B cell (primary cell): ENCODE measurements around the gene ANLN. TPM values are rescaled to one million over a fixed set of nuclear protein-coding genes. Genes with fewer than 3 reads are reported as not detected.

ENCODE experiments used
- ATAC-seq: fragments of 200-7000 bp; cut with Tn5 transposase; one replicate; pipeline ENCODE4 v1.10.0; 2021; ENCODE audit warnings: low read depth, mild to moderate bottlenecking, moderate number of reproducible peaks, moderate library complexity
- CTCF ChIA-PET: fragments of 350-600 bp; sonication (Branson Sonifier 250); formaldehyde crosslinking; loops from one replicate; lab custom pipeline; 2021; ENCODE audit warnings: antibody characterized with exemption, inconsistent platforms; lab: Charles Lee
- POLR2A ChIA-PET: fragments of 350-600 bp; sonication (Branson Sonifier 250); formaldehyde crosslinking; loops from one replicate; lab custom pipeline; 2021; ENCODE audit warnings: antibody characterized with exemption; lab: Charles Lee
- DNase-seq: peaks from one replicate; pipeline ENCODE4 v3.0.0; 2013
- H2AFZ ChIP-seq: 2 replicates; pipeline ENCODE4 v1.6.1; 2012; ENCODE audit warnings: mild to moderate bottlenecking, low read depth, low read length; ENCODE audit not compliant: insufficient read depth, poor library complexity, severe bottlenecking
- H3K27ac ChIP-seq, 2 donors: 1 replicate in 1 of 2; 2 replicates in 1 of 2; pipeline ENCODE4 v1.5.1; 2012 to 2013; ENCODE audit warnings: low read length in 2 of 2, mild to moderate bottlenecking in 2 of 2, moderate library complexity in 1 of 2
- H3K27me3 ChIP-seq, 4 experiments: fragments of 200-600 bp in 1 of 4; sonication (generic) in 1 of 4; replicated peaks in 1 of 4; 1 replicate in 2 of 4; 2 replicates in 2 of 4; pipeline versions ENCODE4 v1.6.1 to v1.7.0; 2013 to 2016; ENCODE audit warnings: low read length in 3 of 4, mild to moderate bottlenecking in 2 of 4, mixed read lengths in 1 of 4, moderate library complexity in 1 of 4; ENCODE audit not compliant: insufficient read depth in 4 of 4, control insufficient read depth in 3 of 4; ENCODE audit errors: control extremely low read depth in 1 of 4
- H3K36me3 ChIP-seq, 2 experiments: replicated peaks in 1 of 2; 1 replicate in 1 of 2; 2 replicates in 1 of 2; pipeline versions ENCODE4 v1.6.1 to v1.7.1; 2013; ENCODE audit warnings: low read length in 1 of 2; ENCODE audit not compliant: insufficient read depth in 2 of 2, control insufficient read depth in 1 of 2; ENCODE audit errors: control extremely low read depth in 1 of 2, extremely low read depth in 1 of 2
- H3K4me1 ChIP-seq, 2 donors: fragments of 200-600 bp in 1 of 2; sonication (generic) in 1 of 2; 1 replicate in 1 of 2; 2 replicates in 1 of 2; pipeline versions ENCODE4 v1.5.1 to v1.6.1; 2013 to 2017; ENCODE audit warnings: low read length in 2 of 2; ENCODE audit not compliant: control insufficient read depth in 2 of 2, insufficient read depth in 2 of 2
- H3K4me2 ChIP-seq: replicated peaks from 2 replicates; pipeline ENCODE3; 2012; ENCODE audit warnings: mild to moderate bottlenecking, low read depth, low read length; ENCODE audit not compliant: poor library complexity, severe bottlenecking
- H3K4me3 ChIP-seq, 5 experiments: fragments of 200-600 bp in 1 of 5; sonication (generic) in 1 of 5; 1 replicate in 3 of 5; 2 replicates in 2 of 5; pipeline versions ENCODE4 v1.5.1 to v1.7.0; 2011 to 2016; ENCODE audit warnings: low read length in 4 of 5, mild to moderate bottlenecking in 4 of 5, low read depth in 2 of 5, control low read depth in 1 of 5, moderate library complexity in 1 of 5; ENCODE audit not compliant: insufficient read depth in 1 of 5; ENCODE audit errors: control extremely low read depth in 1 of 5, extremely low read depth in 1 of 5
- H3K79me2 ChIP-seq: fragments of 200-600 bp; sonication (generic); one replicate; pipeline ENCODE4 v1.6.0; 2016; ENCODE audit warnings: low read length; ENCODE audit not compliant: control insufficient read depth, insufficient read depth
- H3K9ac ChIP-seq: fragments of 200-600 bp; sonication (generic); 2 replicates; pipeline ENCODE4 v1.6.1; 2017; ENCODE audit warnings: mild to moderate bottlenecking, low read length, moderate library complexity
- H3K9me3 ChIP-seq, 3 donors: one replicate each; pipeline versions ENCODE4 v1.6.1 to v1.7.1; 2013; ENCODE audit warnings: low read length in 2 of 3; ENCODE audit not compliant: control insufficient read depth in 2 of 3, insufficient read depth in 1 of 3; ENCODE audit errors: control extremely low read depth in 1 of 3
- H4K20me1 ChIP-seq: 2 replicates; pipeline ENCODE4 v1.6.0; 2012; ENCODE audit warnings: mild to moderate bottlenecking, low read length; ENCODE audit not compliant: insufficient read depth, control insufficient read depth, poor library complexity, severe bottlenecking
- H3K27ac Mint-ChIP-seq: one replicate; pipeline ENCODE4 v1.8.0; 2021; ENCODE audit warnings: mixed read lengths
- H3K27me3 Mint-ChIP-seq: one replicate; pipeline ENCODE4 v1.8.0; 2021; ENCODE audit warnings: mixed read lengths
- H3K4me1 Mint-ChIP-seq: one replicate; pipeline ENCODE4 v1.8.0; 2021; ENCODE audit warnings: mixed read lengths
- H3K4me3 Mint-ChIP-seq: one replicate; pipeline ENCODE4 v1.8.0; 2021; ENCODE audit warnings: mixed read lengths
- H3K9me3 Mint-ChIP-seq: one replicate; pipeline ENCODE4 v1.8.0; 2022; ENCODE audit warnings: mixed read lengths; ENCODE audit not compliant: insufficient read depth
- EZH2 ChIP-seq: IDR thresholded peaks from 2 replicates; pipeline ENCODE4 v1.6.1; 2012; ENCODE audit warnings: borderline replicate concordance, low read depth, mild to moderate bottlenecking, moderate library complexity, low read length; ENCODE audit not compliant: insufficient read depth, poor library complexity, severe bottlenecking
- WGBS: methylation state at CpG from one replicate; pipeline ENCODE4 v1.1.5; 2013; ENCODE audit warnings: missing lambda C conversion rate; ENCODE audit not compliant: insufficient coverage; 5-methylcytosine and 5-hydroxymethylcytosine counted together
- intact Hi-C: fragments of 100-400 bp; cut with micrococcal nuclease; formaldehyde crosslinking; loops from one replicate; pipeline ENCODE4 v1.10.0; 2022
- polyA plus RNA-seq: library from polyadenylated mRNA; depleted of rRNA; stranded (reverse); fragments of >200 nt; gene quantifications from 2 replicates; pipeline ENCODE4 v1.2.3, GENCODE V29; 2012
- total RNA-seq, 2 donors: library from RNA; stranded (reverse); fragments of 120-200 nt in 1 of 2; gene quantifications; 1 replicate in 1 of 2; 2 replicates in 1 of 2; pipeline versions ENCODE4 v1.2.3 to v1.2.4, GENCODE V29; 2013 to 2022
- TF ChIP-seq, protein P1 (sequence below): fragments of 200-600 bp; IDR thresholded peaks from one replicate; pipeline ENCODE4 v1.8.0; 2022; ENCODE audit warnings: antibody characterized with exemption, mild to moderate bottlenecking

The ANLN gene
- total and polyA plus RNA-seq, 2 donors (not counting 1 experiment from before 2014, with no cell fraction given): 0.19 to 0.32 TPM

GRCh38 chr7:36348771-36349170 is 40.9 kb upstream of the ANLN start:
- 95% methylated on average over 2 of the region's 3 CpGs for WGBS
- TF ChIP-seq, protein P1, sequence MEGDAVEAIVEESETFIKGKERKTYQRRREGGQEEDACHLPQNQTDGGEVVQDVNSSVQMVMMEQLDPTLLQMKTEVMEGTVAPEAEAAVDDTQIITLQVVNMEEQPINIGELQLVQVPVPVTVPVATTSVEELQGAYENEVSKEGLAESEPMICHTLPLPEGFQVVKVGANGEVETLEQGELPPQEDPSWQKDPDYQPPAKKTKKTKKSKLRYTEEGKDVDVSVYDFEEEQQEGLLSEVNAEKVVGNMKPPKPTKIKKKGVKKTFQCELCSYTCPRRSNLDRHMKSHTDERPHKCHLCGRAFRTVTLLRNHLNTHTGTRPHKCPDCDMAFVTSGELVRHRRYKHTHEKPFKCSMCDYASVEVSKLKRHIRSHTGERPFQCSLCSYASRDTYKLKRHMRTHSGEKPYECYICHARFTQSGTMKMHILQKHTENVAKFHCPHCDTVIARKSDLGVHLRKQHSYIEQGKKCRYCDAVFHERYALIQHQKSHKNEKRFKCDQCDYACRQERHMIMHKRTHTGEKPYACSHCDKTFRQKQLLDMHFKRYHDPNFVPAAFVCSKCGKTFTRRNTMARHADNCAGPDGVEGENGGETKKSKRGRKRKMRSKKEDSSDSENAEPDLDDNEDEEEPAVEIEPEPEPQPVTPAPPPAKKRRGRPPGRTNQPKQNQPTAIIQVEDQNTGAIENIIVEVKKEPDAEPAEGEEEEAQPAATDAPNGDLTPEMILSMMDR: no peak
- TF ChIP-seq EZH2: no peak
- Histone ChIP-seq H3K27ac (no peak overlapping the region), H3K79me2 (no peaks in the 10 kb centered on the region), H3K4me1 (no peaks in the 10 kb centered on the region), H4K20me1 (no peaks in the 10 kb centered on the region), H3K27me3 (no peaks in the 10 kb centered on the region), H3K9ac (no peak overlapping the region), H3K4me2 (no peak overlapping the region), H3K4me3 (no peak overlapping the region), H3K9me3 (no peaks in the 10 kb centered on the region), H3K36me3 (no peaks in the 10 kb centered on the region), H2AFZ (no peak overlapping the region)
- intact Hi-C loops: no loop called here
- Mint-ChIP-seq H3K9me3 (no peaks in the 10 kb centered on the region), H3K27ac (no peak overlapping the region), H3K4me1 (no peaks in the 10 kb centered on the region), H3K27me3 (peaks cover 5% of the 10 kb centered on the region), H3K4me3 (no peak overlapping the region)
- ChIA-PET CTCF (no interaction called here), POLR2A (no interaction called here)
- DNase-seq (no peak), ATAC-seq (no peak)

DNA sequence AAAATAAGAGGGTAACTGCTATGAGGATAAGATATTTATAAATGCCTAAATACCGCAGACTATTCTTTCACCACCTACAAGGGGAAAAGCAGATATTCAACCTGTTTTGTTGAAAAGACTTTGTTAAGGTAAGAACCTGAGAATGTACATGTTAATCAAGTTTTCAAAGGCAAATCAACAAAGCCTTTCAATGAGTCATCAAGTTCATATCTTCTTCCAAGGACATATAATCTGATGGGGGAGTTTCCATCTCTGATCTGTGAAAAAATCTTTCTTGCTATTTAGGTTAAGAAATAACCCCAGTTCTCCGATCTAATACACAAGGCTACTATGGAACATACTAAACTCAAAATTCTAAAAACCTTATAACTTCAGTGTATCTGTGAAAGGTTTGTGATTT is 40.0 kb upstream of the ANLN start:
- intact Hi-C loops: no loop called here
- ATAC-seq (no peak), DNase-seq (no peak)
- H3K4me1 ChIP-seq: no peaks in the 10 kb centered on the region
- no peak overlapping the region for H3K27ac Mint-ChIP-seq
- H3K4me1 Mint-ChIP-seq: no peaks in the 10 kb centered on the region
- TF ChIP-seq, protein P1: no peak
- no peak for TF ChIP-seq EZH2
- ChIA-PET POLR2A (no interaction called here), CTCF (interaction anchor here (0.7 kb wide), 1 partner anchor 29 kb away, joined by 5 read pairs; no protein-coding TSS in a partner anchor)
- H3K9ac ChIP-seq: no peak overlapping the region
- WGBS: no CpG with 5 or more reads among the region's 2 CpGs
- H3K9me3 ChIP-seq: no peaks in the 10 kb centered on the region
- no peak overlapping the region for H2AFZ ChIP-seq
- H3K27me3 ChIP-seq: no peaks in the 10 kb centered on the region
- no peak overlapping the region for H3K27ac ChIP-seq
- no peaks in the 10 kb centered on the region for H3K9me3 Mint-ChIP-seq
- no peaks in the 10 kb centered on the region for H4K20me1 ChIP-seq
- no peak overlapping the region for H3K4me3 ChIP-seq
- no peak overlapping the region for H3K4me2 ChIP-seq
- H3K36me3 ChIP-seq: no peaks in the 10 kb centered on the region
- peaks cover 6% of the 10 kb centered on the region for H3K27me3 Mint-ChIP-seq
- H3K79me2 ChIP-seq: no peaks in the 10 kb centered on the region
- no peak overlapping the region for H3K4me3 Mint-ChIP-seq
